Activated naive CD4-positive, alpha-beta T cell treated with Interleukin-2 at 50 U/mL for 16 hours (primary cell): ENCODE measurements around the gene FBXO24.
A peak's percentile ranks its signal among the peaks of the same experiment; 100 is the strongest.
"Not testable (repeated sequence)": the region's sequence is repeated elsewhere in the genome, so short reads cannot be mapped to it uniquely, and the experiment has no call there.

Experiments
- DNase-seq: peaks from one replicate; pipeline ENCODE4 v3.0.0-alpha.2; 2020

The FBXO24 gene

GRCh38 chr7:100561491-100562194 is 24.5 kb upstream of the FBXO24 start:
- no peak for DNase-seq

- DNase-seq, result no peak
Measured at GRCh38 chr7:100562195-100563099, 23.7 kb upstream of the FBXO24 start.

GRCh38 chr7:100563100-100563564 is 23.0 kb upstream of the FBXO24 start:
- no peak for DNase-seq

GRCh38 chr7:100563809-100564400 is 22.2 kb upstream of the FBXO24 start:
- DNase-seq, result peak; percentile 85

- not testable (repeated sequence) for DNase-seq
Measured at GRCh38 chr7:100564405-100564804, 21.7 kb upstream of the FBXO24 start.

- no peak for DNase-seq
Measured at GRCh38 chr7:100565133-100565571, 21.0 kb upstream of the FBXO24 start.

GRCh38 chr7:100566018-100566531 is 20.1 kb upstream of the FBXO24 start:
- DNase-seq, result no peak

- DNase-seq, result no peak
Measured at GRCh38 chr7:100567031-100567730, 18.9 kb upstream of the FBXO24 start.

- DNase-seq, result no peak
Measured at GRCh38 chr7:100567751-100568175, 18.4 kb upstream of the FBXO24 start.

- no peak for DNase-seq
Measured at GRCh38 chr7:100568176-100568895, 17.8 kb upstream of the FBXO24 start.

GRCh38 chr7:100568896-100569844 is 17.0 kb upstream of the FBXO24 start:
- peak; percentile 58 for DNase-seq

GRCh38 chr7:100570954-100571828 is 14.9 kb upstream of the FBXO24 start:
- DNase-seq, result no peak

GRCh38 chr7:100571829-100572116 is 14.4 kb upstream of the FBXO24 start:
- DNase-seq, result no peak

- DNase-seq, result no peak
Measured at GRCh38 chr7:100572281-100572948, 13.7 kb upstream of the FBXO24 start.

- DNase-seq, result no peak
Measured at GRCh38 chr7:100572949-100573675, 13.0 kb upstream of the FBXO24 start.

- no peak for DNase-seq
Measured at GRCh38 chr7:100573691-100574361, 12.3 kb upstream of the FBXO24 start, which contains the start of gene SAP25. TSS of gene SAP25 (minus strand) at chr7:100573900. CDS start at chr7:100573742, 158 bp downstream.

GRCh38 chr7:100574362-100575205 is 11.5 kb upstream of the FBXO24 start:
- DNase-seq, result no peak
